GM10266 (cell line): ENCODE results near the gene FKBP5.
A peak's percentile ranks its signal among the peaks of the same experiment; 100 is the strongest.

Experiments
- DNase-seq: peaks from one replicate; pipeline ENCODE4 v3.0.0; 2012; ENCODE audit errors: extremely low spot score
- CTCF ChIP-seq: IDR thresholded peaks from 2 replicates; pipeline ENCODE4 v1.5.1; 2012; ENCODE audit warnings: mild to moderate bottlenecking, low read depth; ENCODE audit not compliant: control insufficient read depth, insufficient read depth; ENCODE audit errors: missing control alignments

Gene FKBP5

DNA sequence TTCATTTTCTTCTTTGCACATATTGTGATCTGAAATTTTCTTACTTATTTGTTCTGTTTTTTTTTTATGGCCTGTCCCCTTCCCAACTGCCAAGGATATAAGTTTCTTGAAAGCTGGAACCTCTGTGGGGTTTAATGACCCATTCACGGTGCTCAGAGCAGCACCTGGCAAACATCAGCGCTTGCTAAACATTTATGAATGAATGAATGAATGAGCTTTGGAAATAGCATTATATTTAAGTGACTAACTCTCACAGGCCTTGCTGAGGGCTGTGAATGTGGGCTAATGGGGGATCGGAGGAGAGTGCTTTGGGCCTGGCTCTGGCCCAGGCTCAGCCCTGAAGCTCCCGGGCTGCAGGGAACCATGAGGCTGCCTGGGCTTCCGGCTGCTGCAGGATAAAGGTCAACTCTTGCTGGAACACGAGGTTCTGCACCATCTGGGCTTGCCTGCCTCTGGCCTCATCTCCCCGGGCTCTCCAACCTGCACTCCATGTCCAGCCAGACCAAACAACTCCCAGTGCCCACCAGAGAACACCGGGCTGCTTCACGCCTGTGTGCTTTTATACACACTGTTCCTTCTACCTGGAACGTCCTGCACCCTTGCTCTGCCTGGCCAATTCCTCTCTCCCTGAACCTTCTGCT lies 33.5 kb upstream of the FKBP5 start:
- peak; percentile 4 for DNase-seq
- TF ChIP-seq CTCF, result no peak

GRCh38 chr6:35719830-35720733 lies 31.4 kb upstream of the FKBP5 start:
- TF ChIP-seq CTCF, result no peak
- peak; percentile 68 for DNase-seq

GRCh38 chr6:35719404-35719829 lies 30.7 kb upstream of the FKBP5 start:
- no peak for TF ChIP-seq CTCF
- DNase-seq, result peak; percentile 45

DNA sequence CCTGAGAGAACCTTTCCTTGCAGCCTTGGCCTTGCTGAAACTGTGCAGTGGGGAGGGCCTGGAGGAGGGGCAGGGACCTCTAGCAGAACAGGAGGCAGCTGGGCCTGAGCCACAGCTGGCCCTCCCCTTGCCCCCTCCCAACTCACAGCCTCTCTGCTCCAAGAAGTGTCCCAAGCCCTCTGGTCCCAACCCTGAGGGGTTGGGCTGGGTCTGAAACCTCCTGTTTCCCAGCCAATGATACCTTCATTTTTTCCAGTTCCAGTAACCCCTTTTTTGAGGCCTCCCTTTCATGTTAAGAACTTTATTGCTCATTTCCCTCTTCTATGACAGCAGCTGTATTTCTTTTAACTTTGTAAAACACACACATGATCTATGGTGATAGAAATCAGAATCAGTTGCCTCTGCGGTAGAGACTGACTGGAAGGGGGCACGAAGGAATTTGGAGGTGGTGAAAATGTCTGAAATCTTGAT lies 30.2 kb upstream of the FKBP5 start:
- peak; percentile 44 for DNase-seq
- no peak for TF ChIP-seq CTCF

GRCh38 chr6:35718375-35718736 lies 29.6 kb upstream of the FKBP5 start:
- no peak for TF ChIP-seq CTCF
- no peak for DNase-seq

DNA sequence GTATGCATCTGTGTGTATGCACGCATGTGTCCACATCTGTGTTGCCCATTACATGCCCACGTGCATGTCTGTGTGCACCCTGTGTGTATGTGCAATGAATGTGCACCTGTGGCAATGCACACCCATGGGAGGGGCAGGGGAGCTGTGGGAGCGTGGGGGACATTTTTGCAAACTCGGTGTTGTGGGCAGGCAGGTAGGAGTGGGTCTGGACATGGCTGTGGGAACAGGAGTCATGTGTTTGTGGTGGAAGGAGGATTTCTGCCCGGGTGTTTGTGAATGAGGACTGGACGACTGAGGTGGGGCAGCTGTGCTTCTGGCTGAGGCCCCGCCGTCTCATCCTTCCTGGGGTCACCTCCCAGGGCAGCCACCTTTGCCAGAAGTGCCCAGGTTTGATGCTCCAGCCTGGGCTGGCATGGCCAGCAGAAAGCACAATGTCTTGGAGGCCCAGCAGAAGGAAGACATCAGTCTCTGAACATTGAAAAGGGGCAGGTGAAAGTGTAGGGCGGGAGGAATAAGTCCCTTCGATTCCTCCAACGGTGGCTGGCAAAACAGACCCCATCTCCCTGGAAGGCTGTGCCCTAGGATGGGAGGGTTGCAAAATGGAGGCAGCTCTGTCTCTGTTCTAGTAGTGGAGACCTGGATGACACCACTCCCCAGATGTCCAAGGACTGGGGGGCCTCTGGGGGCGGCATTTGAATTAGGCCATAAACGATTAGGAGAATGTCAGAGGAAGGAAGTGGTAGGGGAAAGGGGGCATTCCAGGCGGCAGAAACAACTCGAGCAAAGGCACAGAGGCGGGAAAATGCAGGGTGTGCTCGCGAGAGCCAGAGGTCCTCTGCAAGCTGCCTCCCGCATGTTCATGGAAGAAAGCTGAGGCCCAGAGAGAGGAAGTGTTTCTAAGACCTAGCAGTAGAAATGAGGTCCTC lies 29.0 kb upstream of the FKBP5 start:
- peak; percentile 8 for DNase-seq
- no peak for TF ChIP-seq CTCF
